Endothelial cell of umbilical vein (primary cell): ENCODE measurements around the gene SNX25. TPM values are rescaled to one million over a fixed set of nuclear protein-coding genes. Genes with fewer than 3 reads are reported as not detected.

Experiments used
- BruUV-seq: library from RNA; stranded (reverse); fragments of 400-500 nt; replicated peaks from 2 replicates; lab custom pipeline; 2021; lab: Mats Ljungman, UMichigan
- CTCF ChIA-PET: fragments of 300-600, 350-600 bp; sonication (Branson Sonifier 250); formaldehyde crosslinking; loops from one replicate; lab custom pipeline; 2021; ENCODE audit warnings: antibody characterized with exemption, inconsistent platforms; lab: Charles Lee
- POLR2A ChIA-PET: fragments of 300-600, 350-600 bp; sonication (Branson Sonifier 250); formaldehyde crosslinking; loops from one replicate; lab custom pipeline; 2021; ENCODE audit warnings: antibody characterized with exemption, inconsistent platforms; lab: Charles Lee
- DNase-seq: peaks from one replicate; pipeline ENCODE4 v3.0.0-alpha.2; 2011; ENCODE audit warnings: low read depth, low spot score
- FAIRE-seq: peaks from 2 replicates; lab custom pipeline; 2011; peaks lifted over from hg19 to GRCh38; lab: Jason Lieb, UNC
- H2AFZ ChIP-seq: 2 replicates; pipeline ENCODE4 v1.6.0; 2012; ENCODE audit warnings: low read depth, low read length, control low read depth, inconsistent platforms
- H3K27ac ChIP-seq: 2 replicates; pipeline ENCODE4 v1.5.1; 2011; ENCODE audit warnings: low read depth, mild to moderate bottlenecking, control low read depth, low read length, moderate library complexity; ENCODE audit not compliant: insufficient read depth
- H3K27me3 ChIP-seq, 2 experiments: 2 replicates each; pipeline versions ENCODE4 v1.6.0 to v1.6.1; 2011; ENCODE audit warnings: low read length in 2 of 2, mixed read lengths in 1 of 2; ENCODE audit not compliant: control insufficient read depth in 2 of 2, insufficient read depth in 2 of 2
- H3K36me3 ChIP-seq, 2 experiments: 2 replicates in 1 of 2; 3 replicates in 1 of 2; pipeline ENCODE4 v1.5.1; 2011; ENCODE audit warnings: low read length in 2 of 2, mild to moderate bottlenecking in 1 of 2, moderate library complexity in 1 of 2; ENCODE audit not compliant: control insufficient read depth in 2 of 2, insufficient read depth in 2 of 2; ENCODE audit errors: extremely low read depth in 1 of 2
- H3K4me1 ChIP-seq: 3 replicates; pipeline ENCODE4 v1.5.1; 2011; ENCODE audit warnings: mild to moderate bottlenecking, low read length; ENCODE audit not compliant: control insufficient read depth, insufficient read depth; ENCODE audit errors: extremely low read depth
- H3K4me2 ChIP-seq: 2 replicates; pipeline ENCODE4 v1.6.1; 2011; ENCODE audit warnings: low read length, control low read depth, mixed read lengths; ENCODE audit not compliant: insufficient read depth
- H3K4me3 ChIP-seq, 3 experiments: fragments of 200-600 bp in 1 of 3; sonication (generic), shearing (Covaris generic) in 1 of 3; replicated peaks in 1 of 3; 2 replicates each; pipeline ENCODE4 v1.5.1; 2011 to 2016; ENCODE audit warnings: control low read depth in 3 of 3, low read length in 3 of 3, mild to moderate bottlenecking in 2 of 3, inconsistent platforms in 1 of 3, low read depth in 1 of 3, moderate library complexity in 1 of 3; ENCODE audit not compliant: insufficient read depth in 1 of 3
- H3K79me2 ChIP-seq: 2 replicates; pipeline ENCODE4 v1.6.0; 2012; ENCODE audit warnings: low read length, inconsistent platforms; ENCODE audit not compliant: control insufficient read depth, insufficient read depth
- H3K9ac ChIP-seq: replicated peaks from 2 replicates; pipeline ENCODE3; 2011; ENCODE audit warnings: low read length, control low read depth; ENCODE audit not compliant: insufficient read depth; ENCODE audit errors: extremely low read depth
- H3K9me1 ChIP-seq: replicated peaks from 3 replicates; pipeline ENCODE4 v1.6.0; 2011; ENCODE audit warnings: mild to moderate bottlenecking, low read length; ENCODE audit not compliant: control insufficient read depth, insufficient read depth; ENCODE audit errors: extremely low read depth
- H3K9me3 ChIP-seq: replicated peaks from 2 replicates; pipeline ENCODE4 v1.5.1; 2012; ENCODE audit warnings: low read length, inconsistent platforms; ENCODE audit not compliant: control insufficient read depth, insufficient read depth
- H4K20me1 ChIP-seq: replicated peaks from 2 replicates; pipeline ENCODE3; 2011; ENCODE audit warnings: mild to moderate bottlenecking, low read length; ENCODE audit not compliant: control insufficient read depth, insufficient read depth; ENCODE audit errors: extremely low read depth
- EZH2 ChIP-seq: IDR thresholded peaks from 2 replicates; pipeline ENCODE4 v1.6.1; 2012; ENCODE audit warnings: borderline replicate concordance, low read depth, mild to moderate bottlenecking, moderate library complexity, low read length, inconsistent platforms; ENCODE audit not compliant: severe bottlenecking
- FOS ChIP-seq: IDR thresholded peaks from 2 replicates; pipeline ENCODE4 v1.6.1; 2011; ENCODE audit warnings: mild to moderate bottlenecking, low read length, moderate library complexity, borderline replicate concordance; ENCODE audit not compliant: insufficient read depth
- GATA2 ChIP-seq: IDR thresholded peaks from 2 replicates; pipeline ENCODE4 v1.7.0; 2011; ENCODE audit warnings: low read depth, mild to moderate bottlenecking, moderate library complexity, mixed read lengths, low read length; ENCODE audit not compliant: insufficient read length, insufficient read depth
- JUN ChIP-seq: IDR thresholded peaks from 2 replicates; pipeline ENCODE4 v1.6.1; 2011; ENCODE audit warnings: borderline replicate concordance, low read depth; ENCODE audit not compliant: insufficient read length, insufficient read depth
- MYC ChIP-seq: IDR thresholded peaks from one replicate; pipeline ENCODE4 v1.6.1; 2011; ENCODE audit warnings: mild to moderate bottlenecking, low read depth, low read length
- POLR2A ChIP-seq: IDR thresholded peaks from 2 replicates; pipeline ENCODE4 v1.6.1; 2012; ENCODE audit warnings: low read depth, mild to moderate bottlenecking, control low read depth, low read length
- POLR2AphosphoS5 ChIP-seq: IDR thresholded peaks from 2 replicates; pipeline ENCODE4 v1.6.1; 2012; ENCODE audit warnings: low read depth, mild to moderate bottlenecking, control low read depth, low read length, moderate library complexity; ENCODE audit not compliant: insufficient read depth
- dilution Hi-C: fragments of 300-500 bp; cut with MboI; formaldehyde crosslinking; loops from one replicate; pipeline ENCODE4 v1.15.0; 2019; ENCODE audit warnings: low sequenced_read_pairs; ENCODE audit not compliant: extremely low pct_ligation_motif_present
- intact Hi-C: fragments of 100-400 bp; cut with micrococcal nuclease; formaldehyde crosslinking; loops from one replicate; pipeline ENCODE4 v1.10.0; 2022
- polyA plus RNA-seq, 4 experiments: library from polyadenylated mRNA; depleted of rRNA in 3 of 4; stranded (reverse) in 3 of 4; unstranded in 1 of 4; fragments of >200 nt; gene quantifications; 2 replicates each; pipeline versions ENCODE4 v1.2.1 to v1.2.3, GENCODE V29; 2011 to 2012; ENCODE audit warnings: missing spikeins in 1 of 4
- total RNA-seq: library from RNA; stranded (reverse); gene quantifications from 2 replicates; pipeline ENCODE4 v1.2.3, GENCODE V29; 2021
- TF ChIP-seq, protein P1 (sequence below): IDR thresholded peaks from 2 replicates; pipeline ENCODE4 v1.6.1; 2011; ENCODE audit not compliant: insufficient read depth, insufficient read length
- TF ChIP-seq, protein P2 (sequence below), 2 donors: IDR thresholded peaks; 1 replicate in 1 of 2; 2 replicates in 1 of 2; pipeline ENCODE4 v1.5.1; 2011; ENCODE audit warnings: low read length in 2 of 2, mild to moderate bottlenecking in 2 of 2, moderate library complexity in 2 of 2, control low read depth in 1 of 2, inconsistent platforms in 1 of 2, low read depth in 1 of 2; ENCODE audit not compliant: insufficient read depth in 1 of 2; ENCODE audit errors: extremely low read depth in 1 of 2

Gene SNX25
- total and polyA plus RNA-seq, 2 donors (not counting 3 experiments of a cell fraction or from before 2014, with no cell fraction given) = 6.6 to 16.1 TPM

DNA sequence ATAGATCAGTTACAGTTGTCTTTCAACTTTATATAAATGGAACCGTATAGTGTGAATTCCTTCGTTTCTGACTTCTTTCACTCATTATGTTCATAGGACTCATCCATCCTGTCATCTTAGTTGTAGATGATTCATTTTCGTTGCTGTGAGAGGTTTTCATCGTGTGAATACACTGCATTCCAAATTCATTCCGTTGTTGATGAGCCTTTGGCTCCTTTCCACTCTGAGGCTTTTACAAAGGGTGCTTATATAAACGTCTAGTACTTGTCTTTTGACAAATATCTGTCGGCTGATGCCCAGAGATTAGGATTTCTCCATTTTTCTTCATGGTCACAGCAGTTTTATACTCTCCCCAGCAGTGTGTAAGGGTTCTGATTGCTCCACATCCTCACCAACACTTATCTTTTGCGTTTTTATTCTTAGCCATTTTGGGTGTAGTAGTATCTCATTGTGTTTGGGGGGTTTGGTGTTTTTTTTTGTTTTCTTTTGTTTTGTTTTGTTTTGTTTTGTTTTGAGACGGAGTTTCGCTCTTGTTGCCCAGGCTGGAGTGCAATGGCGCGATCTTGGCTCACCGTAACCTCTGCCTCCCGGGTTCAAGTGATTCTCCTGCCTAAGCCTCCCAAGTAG, 137.7 kb downstream of the SNX25 start:
- H3K27ac ChIP-seq = no peak overlapping the region
- H3K79me2 ChIP-seq = no peaks in the 10 kb centered on the region
- no peak overlapping the region for H3K4me2 ChIP-seq
- no peaks in the 10 kb centered on the region for H4K20me1 ChIP-seq
- FAIRE-seq = no peak
- H3K9ac ChIP-seq = no peak overlapping the region
- no peak overlapping the region for H2AFZ ChIP-seq
- peaks cover 0 to 2% of the 10 kb centered on the region in 2 experiments for H3K36me3 ChIP-seq
- no peaks in the 10 kb centered on the region for H3K9me1 ChIP-seq
- intact Hi-C loops = loop anchor here (10.0 kb wide), 1 partner anchor 248 kb away; no protein-coding TSS in a partner anchor
- no peaks in the 10 kb centered on the region for H3K27me3 ChIP-seq
- ChIA-PET CTCF (interaction anchor here (1.7 kb wide), 1 partner anchor 8 kb away, joined by 5 read pairs; no protein-coding TSS in a partner anchor), POLR2A (no interaction called here)
- H3K9me3 ChIP-seq = no peaks in the 10 kb centered on the region
- dilution Hi-C loops = no loop called here
- no peak overlapping the region for H3K4me3 ChIP-seq
- peaks cover 19% of the 10 kb centered on the region for H3K4me1 ChIP-seq
- no peak for TF ChIP-seq JUN
- TF ChIP-seq, protein P1, sequence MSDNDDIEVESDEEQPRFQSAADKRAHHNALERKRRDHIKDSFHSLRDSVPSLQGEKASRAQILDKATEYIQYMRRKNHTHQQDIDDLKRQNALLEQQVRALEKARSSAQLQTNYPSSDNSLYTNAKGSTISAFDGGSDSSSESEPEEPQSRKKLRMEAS = no peak
- no peak for TF ChIP-seq POLR2A
- no peak for TF ChIP-seq POLR2AphosphoS5
- TF ChIP-seq EZH2 = no peak
- TF ChIP-seq, protein P2, sequence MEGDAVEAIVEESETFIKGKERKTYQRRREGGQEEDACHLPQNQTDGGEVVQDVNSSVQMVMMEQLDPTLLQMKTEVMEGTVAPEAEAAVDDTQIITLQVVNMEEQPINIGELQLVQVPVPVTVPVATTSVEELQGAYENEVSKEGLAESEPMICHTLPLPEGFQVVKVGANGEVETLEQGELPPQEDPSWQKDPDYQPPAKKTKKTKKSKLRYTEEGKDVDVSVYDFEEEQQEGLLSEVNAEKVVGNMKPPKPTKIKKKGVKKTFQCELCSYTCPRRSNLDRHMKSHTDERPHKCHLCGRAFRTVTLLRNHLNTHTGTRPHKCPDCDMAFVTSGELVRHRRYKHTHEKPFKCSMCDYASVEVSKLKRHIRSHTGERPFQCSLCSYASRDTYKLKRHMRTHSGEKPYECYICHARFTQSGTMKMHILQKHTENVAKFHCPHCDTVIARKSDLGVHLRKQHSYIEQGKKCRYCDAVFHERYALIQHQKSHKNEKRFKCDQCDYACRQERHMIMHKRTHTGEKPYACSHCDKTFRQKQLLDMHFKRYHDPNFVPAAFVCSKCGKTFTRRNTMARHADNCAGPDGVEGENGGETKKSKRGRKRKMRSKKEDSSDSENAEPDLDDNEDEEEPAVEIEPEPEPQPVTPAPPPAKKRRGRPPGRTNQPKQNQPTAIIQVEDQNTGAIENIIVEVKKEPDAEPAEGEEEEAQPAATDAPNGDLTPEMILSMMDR (IDR thresholded peaks at IDR 0.05; ENCODE audit: extremely low read depth in 1 of 2, insufficient read depth in 1 of 2, low read depth in 1 of 2, low read length in 2 of 2) = no peak
- no peak for TF ChIP-seq FOS
- no peak for TF ChIP-seq MYC
- TF ChIP-seq GATA2 = no peak
- BruUV-seq = no TSS peak
- no peak for DNase-seq
